Measurements from ENCODE around the gene SLC25A39. TPM values are rescaled to one million over a fixed set of nuclear protein-coding genes. Genes with fewer than 3 reads are reported as not detected.

SLC25A39 gene
- total and polyA plus RNA-seq, 9 of the 15 experiments (the other 6 are each of a cell fraction or from before 2014, with no cell fraction given): 4.8 to 267 (median 140) TPM

DNA sequence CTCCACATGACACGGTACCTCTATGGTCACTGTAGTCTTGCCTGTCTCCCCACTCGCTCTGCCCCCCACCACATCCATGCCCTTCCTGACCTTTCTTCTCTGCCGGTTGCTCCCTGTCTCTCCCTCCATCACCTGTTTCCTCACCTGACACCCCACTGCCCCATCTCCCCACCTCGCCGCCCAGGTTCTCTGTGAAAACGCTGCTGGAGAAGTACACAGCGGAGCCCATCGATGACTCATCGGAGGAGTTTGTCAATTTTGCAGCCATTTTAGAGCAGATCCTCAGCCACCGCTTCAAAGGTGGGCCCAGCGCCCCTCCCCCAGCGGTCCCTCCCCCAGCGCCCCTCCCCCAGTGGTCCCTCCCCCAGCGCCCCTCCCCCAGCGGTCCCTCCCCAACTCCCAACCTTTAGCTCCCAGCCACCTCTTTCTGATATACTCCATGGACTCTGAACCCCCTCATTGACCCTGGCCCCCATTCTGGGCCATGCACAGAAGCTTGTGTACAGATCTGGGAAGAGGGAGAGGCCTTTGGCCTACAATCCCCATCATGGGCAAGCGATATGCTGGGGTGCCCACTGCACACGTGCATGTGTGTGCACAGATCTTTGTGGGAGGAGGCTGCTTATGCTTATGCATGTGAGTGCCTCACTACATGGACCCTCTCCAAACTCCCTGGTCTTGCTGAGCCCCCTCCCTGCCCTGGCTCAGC, 12.1 kb downstream of the SLC25A39 start:
- ChIA-PET POLR2A (interaction anchor here (0.6 kb wide), 1 partner anchor 13 kb away, joined by 3 read pairs; no protein-coding TSS in a partner anchor), CTCF (ENCODE audit: low intra/inter-chr PET ratio) (no interaction called here)
- Histone ChIP-seq H3K9me3 (replicated peaks; ENCODE audit: control insufficient read depth, insufficient read depth, low read depth, low read length) (no peaks in the 10 kb centered on the region), H3K9me1 (ENCODE audit: control insufficient read depth, insufficient read depth, low read length) (peaks cover 4% of the 10 kb centered on the region), H3K36me3 (ENCODE audit: control insufficient read depth, insufficient read depth, low read length) (no peaks in the 10 kb centered on the region), H2AFZ (ENCODE audit: low read depth, low read length) (no peak overlapping the region), H3K27ac (ENCODE audit: extremely low read depth, low read depth, low read length) (no peak overlapping the region), H4K20me1 (replicated peaks; ENCODE audit: control insufficient read depth, insufficient read depth, low read length) (peaks cover 5% of the 10 kb centered on the region; the same call in 1 of the 2 replicates), H3K4me3 (no peak overlapping the region), H3K27me3 (ENCODE audit: control insufficient read depth in 2 of 2, insufficient read depth in 2 of 2, low read length in 2 of 2) (peaks cover 4 to 42% of the 10 kb centered on the region in 2 experiments; a peak in 4 of 5 replicates), H3K9ac (ENCODE audit: insufficient read depth in 1 of 2, low read depth in 2 of 2, low read length in 2 of 2) (no peak overlapping the region), H3K4me2 (ENCODE audit: insufficient read depth, low read length) (no peak overlapping the region), H3K4me1 (replicated peaks in 1 of 2; ENCODE audit: control insufficient read depth in 2 of 2, insufficient read depth in 2 of 2, low read length in 2 of 2) (peaks cover 5 to 50% of the 10 kb centered on the region in 2 experiments; a peak in 4 of 5 replicates), H3K79me2 (ENCODE audit: control insufficient read depth, insufficient read depth, low read length) (no peaks in the 10 kb centered on the region)
- in situ Hi-C loops (cut with MboI): no loop called here
- DNase-seq (ENCODE audit: extremely low read depth in 1 of 4, low spot score in 3 of 4): peak in 1 of 4 experiments; percentile 7
- 16% methylated on average over 8 of the region's 17 CpGs for whole genome bisulfite sequencing (ENCODE audit: insufficient coverage, low coverage, missing lambda C conversion rate)
- no peak for ATAC-seq
- TF ChIP-seq EP400 (IDR thresholded peaks at IDR 0.05) (no peak), LCOR (CRISPR knock-in tag; IDR thresholded peaks at IDR 0.05) (no peak), HDAC2 (IDR thresholded peaks at IDR 0.05) (no peak), E2F3 (CRISPR knock-in tag; IDR thresholded peaks at IDR 0.05) (no peak), NR2F6 (CRISPR knock-in tag; IDR thresholded peaks at IDR 0.05) (no peak), ZBTB7A (IDR thresholded peaks at IDR 0.05; ENCODE audit: borderline replicate concordance, control insufficient read depth, low read depth, low read length) (no peak), NCOA1 (IDR thresholded peaks at IDR 0.05; ENCODE audit: low read depth) (no peak), MCM3 (IDR thresholded peaks at IDR 0.05) (0 out of 2 replicates have a peak, but pooled peaks have one; percentile 33)
- TF ChIP-seq, protein P1, sequence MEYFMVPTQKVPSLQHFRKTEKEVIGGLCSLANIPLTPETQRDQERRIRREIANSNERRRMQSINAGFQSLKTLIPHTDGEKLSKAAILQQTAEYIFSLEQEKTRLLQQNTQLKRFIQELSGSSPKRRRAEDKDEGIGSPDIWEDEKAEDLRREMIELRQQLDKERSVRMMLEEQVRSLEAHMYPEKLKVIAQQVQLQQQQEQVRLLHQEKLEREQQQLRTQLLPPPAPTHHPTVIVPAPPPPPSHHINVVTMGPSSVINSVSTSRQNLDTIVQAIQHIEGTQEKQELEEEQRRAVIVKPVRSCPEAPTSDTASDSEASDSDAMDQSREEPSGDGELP (CRISPR knock-in tag; IDR thresholded peaks at IDR 0.05; ENCODE audit: borderline replicate concordance): no peak
- TF ChIP-seq, protein P2, sequence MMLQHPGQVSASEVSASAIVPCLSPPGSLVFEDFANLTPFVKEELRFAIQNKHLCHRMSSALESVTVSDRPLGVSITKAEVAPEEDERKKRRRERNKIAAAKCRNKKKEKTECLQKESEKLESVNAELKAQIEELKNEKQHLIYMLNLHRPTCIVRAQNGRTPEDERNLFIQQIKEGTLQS (IDR thresholded peaks at IDR 0.05): peak; percentile 62
- TF ChIP-seq, protein P2 (CRISPR knock-in tag; conservative IDR thresholded peaks at IDR 0.05): no peak
- no peak for FAIRE-seq
- intact Hi-C loops (cut with micrococcal nuclease): no loop called here
- BruUV-seq (replicated peaks): no TSS peak
